K562 (cell line): Measurements from ENCODE around the gene ERVW-1. TPM values are rescaled to one million over a fixed set of nuclear protein-coding genes. Genes with fewer than 3 reads are reported as not detected.

Experiments
- CHD4 ChIP-seq: fragments of 200-600 bp; sonication (generic); IDR thresholded peaks from 3 replicates; pipeline ENCODE4 v1.6.1; 2012; ENCODE audit warnings: low read depth, mild to moderate bottlenecking, mixed read lengths, low read length, inconsistent platforms; ENCODE audit not compliant: insufficient read depth, insufficient replicate concordance, poor library complexity, severe bottlenecking
- DIDO1 ChIP-seq: fragments of 450-650 bp; IDR thresholded peaks from 2 replicates; pipeline ENCODE4 v1.6.1; 2016; ENCODE audit warnings: low read depth, missing biosample characterization, missing genetic modification characterization
- FOXA3 ChIP-seq, 2 experiments: fragments of 450-650 bp in 1 of 2; sonication (generic) in 1 of 2; formaldehyde crosslinking; IDR thresholded peaks in 1 of 2; conservative IDR thresholded peaks in 1 of 2; 2 replicates each; pipeline versions ENCODE4 v1.4.0 to v1.8.0; 2020 to 2022; ENCODE audit warnings: mild to moderate bottlenecking in 2 of 2, missing genetic modification reagents in 1 of 2
- FOXJ2 ChIP-seq: fragments of 200-800 bp; sonication (Bioruptor generic); IDR thresholded peaks from 2 replicates; pipeline ENCODE4 v1.6.1; 2016; ENCODE audit warnings: missing genetic modification characterization, missing compliant biosample characterization
- HDAC6 ChIP-seq: IDR thresholded peaks from 2 replicates; pipeline ENCODE4 v1.6.1; 2012; ENCODE audit warnings: low read depth, mild to moderate bottlenecking, control low read depth, inconsistent platforms, low read length, moderate library complexity
- HOXB6 ChIP-seq: fragments of 250-450 bp; sonication (Bioruptor Pico); IDR thresholded peaks from 2 replicates; pipeline ENCODE4 v1.5.1; 2022; ENCODE audit warnings: mild to moderate bottlenecking, borderline replicate concordance
- MYC ChIP-seq, 2 experiments: fragments of 250-450 bp in 1 of 2; sonication (Bioruptor Pico) in 1 of 2; IDR thresholded peaks; 2 replicates each; pipeline versions ENCODE4 v1.5.1 to v1.6.1; 2012 to 2021; ENCODE audit warnings: low read depth in 2 of 2, borderline replicate concordance in 1 of 2, improper control_type of control experiment in 1 of 2, low read length in 1 of 2, mild to moderate bottlenecking in 1 of 2, moderate library complexity in 1 of 2
- NR3C1 ChIP-seq: sonication (generic); formaldehyde crosslinking; IDR thresholded peaks from 2 replicates; pipeline ENCODE4 v1.8.1; 2022; ENCODE audit warnings: missing genetic modification reagents
- POLR2H ChIP-seq: IDR thresholded peaks from 2 replicates; pipeline ENCODE4 v1.6.1; 2016; ENCODE audit warnings: missing genetic modification characterization, low read depth, mild to moderate bottlenecking, control low read depth, missing compliant biosample characterization, moderate library complexity
- SMAD3 ChIP-seq: fragments of 450-650 bp; formaldehyde crosslinking; conservative IDR thresholded peaks from 2 replicates; pipeline ENCODE4 v1.4.0; 2020; ENCODE audit warnings: mild to moderate bottlenecking
- SP2 ChIP-seq: IDR thresholded peaks from 2 replicates; pipeline ENCODE4 v1.6.1; 2011; ENCODE audit warnings: mild to moderate bottlenecking, low read depth, low read length, moderate library complexity; ENCODE audit not compliant: poor library complexity, severe bottlenecking; ENCODE audit errors: extremely low read depth
- TFAM ChIP-seq: fragments of 250-450 bp; sonication (Bioruptor Pico); conservative IDR thresholded peaks from 2 replicates; pipeline ENCODE4 v1.5.0; 2021; ENCODE audit warnings: mild to moderate bottlenecking, moderate library complexity
- ZFP36 ChIP-seq: fragments of 150-350 bp; IDR thresholded peaks from 2 replicates; pipeline ENCODE4 v1.6.1; 2018; ENCODE audit warnings: low read length, low read depth; ENCODE audit not compliant: partially characterized antibody
- ZNF551 ChIP-seq: fragments of 250-450 bp; sonication (Bioruptor Pico); IDR thresholded peaks from 2 replicates; pipeline ENCODE4 v1.5.0; 2021; ENCODE audit warnings: mild to moderate bottlenecking, moderate library complexity
- polyA plus RNA-seq, 8 experiments: library from polyadenylated mRNA; depleted of rRNA in 4 of 8; stranded (reverse) in 5 of 8; unstranded in 3 of 8; fragments of >200 nt; fragmentation: Nextera tagmentation in 2 of 8; fragmentation: Illumina TruSeq in 1 of 8; extraction: Ambion mirVana in 2 of 8; extraction: Trizol in 1 of 8; gene quantifications; 2 replicates each; pipeline versions ENCODE4 v1.2.1 to v1.2.3, GENCODE V29; 2011 to 2014; ENCODE audit warnings: inconsistent platforms in 1 of 8, missing spikeins in 1 of 8
- total RNA-seq, 7 experiments: library from RNA; depleted of rRNA in 6 of 7; stranded (reverse); fragments of >200 nt in 6 of 7; fragmentation: Illumina TruSeq in 2 of 7; extraction: Trizol in 2 of 7; gene quantifications; 2 replicates each; pipeline versions ENCODE4 v1.2.1 to v1.2.3, GENCODE V29; 2011 to 2021; ENCODE audit warnings: low replicate concordance in 1 of 7
- TF ChIP-seq, protein P1 (sequence below): sonication (generic); formaldehyde crosslinking; IDR thresholded peaks from 2 replicates; pipeline ENCODE4 v1.8.1; 2023; ENCODE audit warnings: mild to moderate bottlenecking, missing genetic modification reagents
- TF ChIP-seq, protein P2 (sequence below): fragments of 250-450 bp; sonication (Bioruptor Pico); IDR thresholded peaks from 2 replicates; pipeline ENCODE4 v1.5.0; 2021; ENCODE audit warnings: mild to moderate bottlenecking, borderline replicate concordance
- TF ChIP-seq, protein P3 (sequence below): fragments of 250-450 bp; sonication (Bioruptor Pico); IDR thresholded peaks from 2 replicates; pipeline ENCODE4 v1.8.0; 2022; ENCODE audit warnings: inconsistent platforms, mild to moderate bottlenecking, moderate library complexity, borderline replicate concordance

Gene ERVW-1
- total and polyA plus RNA-seq, 9 of the 15 experiments (the other 6 are each of a cell fraction or from before 2014, with no cell fraction given) = not detected

DNA sequence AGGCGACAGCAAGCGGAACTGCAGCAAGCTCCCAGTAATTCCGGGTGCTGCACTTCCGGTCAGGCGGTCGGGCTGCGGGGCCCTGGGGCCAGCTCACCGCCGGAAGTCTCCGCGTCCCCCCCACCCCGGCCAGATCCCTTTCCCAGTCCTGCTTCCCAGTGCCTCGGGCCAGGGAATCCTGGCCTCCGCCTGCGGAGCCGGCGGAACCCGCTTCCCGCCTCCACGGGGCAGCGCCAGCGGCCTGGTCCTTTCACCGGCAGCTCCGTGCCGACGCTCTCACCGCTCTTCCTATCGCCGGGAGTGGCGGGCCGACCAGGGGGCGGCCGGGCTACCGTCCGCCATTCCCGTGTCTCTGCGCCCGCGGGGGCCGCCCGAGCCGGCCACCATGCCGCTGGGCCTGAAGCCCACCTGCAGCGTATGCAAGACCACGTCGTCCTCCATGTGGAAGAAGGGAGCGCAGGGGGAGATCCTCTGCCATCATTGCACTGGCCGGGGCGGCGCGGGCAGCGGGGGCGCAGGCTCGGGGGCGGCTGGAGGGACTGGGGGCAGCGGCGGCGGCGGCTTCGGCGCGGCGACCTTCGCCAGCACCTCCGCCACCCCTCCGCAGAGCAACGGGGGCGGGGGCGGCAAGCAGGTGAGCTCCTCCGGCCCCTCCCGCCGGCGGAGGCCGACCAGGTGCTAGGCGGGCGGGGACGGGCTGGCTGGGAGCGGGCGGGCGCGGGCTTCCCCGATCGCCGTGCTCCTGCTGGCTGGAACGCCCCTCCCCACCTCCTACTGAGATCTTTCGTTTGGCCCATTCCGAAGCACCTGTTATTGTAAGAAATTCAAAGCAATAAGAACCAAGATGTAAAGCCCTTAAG, 30.2 kb downstream of the ERVW-1 start, which contains the start of gene GATAD1 (continued):
- peak; percentile 84 for TF ChIP-seq MYC (IDR thresholded peaks at IDR 0.05; ENCODE audit: low read depth, low read length)
- TF ChIP-seq MYC (CRISPR knock-in tag; IDR thresholded peaks at IDR 0.05; ENCODE audit: borderline replicate concordance, low read depth) = no peak; the same call in 1 of the 2 replicates
- no peak for TF ChIP-seq POLR2H (tag)
- TF ChIP-seq FOXJ2 (tag) = no peak
- TF ChIP-seq ZNF551 (CRISPR knock-in tag) = no peak
- TF ChIP-seq, protein P1, sequence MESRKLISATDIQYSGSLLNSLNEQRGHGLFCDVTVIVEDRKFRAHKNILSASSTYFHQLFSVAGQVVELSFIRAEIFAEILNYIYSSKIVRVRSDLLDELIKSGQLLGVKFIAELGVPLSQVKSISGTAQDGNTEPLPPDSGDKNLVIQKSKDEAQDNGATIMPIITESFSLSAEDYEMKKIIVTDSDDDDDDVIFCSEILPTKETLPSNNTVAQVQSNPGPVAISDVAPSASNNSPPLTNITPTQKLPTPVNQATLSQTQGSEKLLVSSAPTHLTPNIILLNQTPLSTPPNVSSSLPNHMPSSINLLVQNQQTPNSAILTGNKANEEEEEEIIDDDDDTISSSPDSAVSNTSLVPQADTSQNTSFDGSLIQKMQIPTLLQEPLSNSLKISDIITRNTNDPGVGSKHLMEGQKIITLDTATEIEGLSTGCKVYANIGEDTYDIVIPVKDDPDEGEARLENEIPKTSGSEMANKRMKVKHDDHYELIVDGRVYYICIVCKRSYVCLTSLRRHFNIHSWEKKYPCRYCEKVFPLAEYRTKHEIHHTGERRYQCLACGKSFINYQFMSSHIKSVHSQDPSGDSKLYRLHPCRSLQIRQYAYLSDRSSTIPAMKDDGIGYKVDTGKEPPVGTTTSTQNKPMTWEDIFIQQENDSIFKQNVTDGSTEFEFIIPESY = 0 out of 2 replicates have a peak, but pooled peaks have one; percentile 67
- peak; percentile 21; the same call in 1 of the 2 replicates for TF ChIP-seq DIDO1 (tag)
- TF ChIP-seq NR3C1 (CRISPR knock-in tag) = no peak; the same call in 1 of the 2 replicates
- no peak for TF ChIP-seq FOXA3 (CRISPR knock-in tag; conservative IDR thresholded peaks at IDR 0.05 in 1 of 2, IDR thresholded peaks at IDR 0.05 in 1 of 2)
- no peak for TF ChIP-seq ZFP36
- peak; percentile 30 for TF ChIP-seq CHD4
- no peak for TF ChIP-seq SMAD3 (CRISPR knock-in tag)
- TF ChIP-seq, protein P2, sequence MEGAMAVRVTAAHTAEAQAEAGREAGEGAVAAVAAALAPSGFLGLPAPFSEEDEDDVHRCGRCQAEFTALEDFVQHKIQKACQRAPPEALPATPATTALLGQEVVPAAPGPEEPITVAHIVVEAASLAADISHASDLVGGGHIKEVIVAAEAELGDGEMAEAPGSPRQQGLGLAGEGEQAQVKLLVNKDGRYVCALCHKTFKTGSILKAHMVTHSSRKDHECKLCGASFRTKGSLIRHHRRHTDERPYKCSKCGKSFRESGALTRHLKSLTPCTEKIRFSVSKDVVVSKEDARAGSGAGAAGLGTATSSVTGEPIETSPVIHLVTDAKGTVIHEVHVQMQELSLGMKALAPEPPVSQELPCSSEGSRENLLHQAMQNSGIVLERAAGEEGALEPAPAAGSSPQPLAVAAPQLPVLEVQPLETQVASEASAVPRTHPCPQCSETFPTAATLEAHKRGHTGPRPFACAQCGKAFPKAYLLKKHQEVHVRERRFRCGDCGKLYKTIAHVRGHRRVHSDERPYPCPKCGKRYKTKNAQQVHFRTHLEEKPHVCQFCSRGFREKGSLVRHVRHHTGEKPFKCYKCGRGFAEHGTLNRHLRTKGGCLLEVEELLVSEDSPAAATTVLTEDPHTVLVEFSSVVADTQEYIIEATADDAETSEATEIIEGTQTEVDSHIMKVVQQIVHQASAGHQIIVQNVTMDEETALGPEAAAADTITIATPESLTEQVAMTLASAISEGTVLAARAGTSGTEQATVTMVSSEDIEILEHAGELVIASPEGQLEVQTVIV (CRISPR knock-in tag) = peak; percentile 36; the same call in 1 of the 2 replicates
- no peak for TF ChIP-seq HOXB6 (CRISPR knock-in tag)
- TF ChIP-seq, protein P3, sequence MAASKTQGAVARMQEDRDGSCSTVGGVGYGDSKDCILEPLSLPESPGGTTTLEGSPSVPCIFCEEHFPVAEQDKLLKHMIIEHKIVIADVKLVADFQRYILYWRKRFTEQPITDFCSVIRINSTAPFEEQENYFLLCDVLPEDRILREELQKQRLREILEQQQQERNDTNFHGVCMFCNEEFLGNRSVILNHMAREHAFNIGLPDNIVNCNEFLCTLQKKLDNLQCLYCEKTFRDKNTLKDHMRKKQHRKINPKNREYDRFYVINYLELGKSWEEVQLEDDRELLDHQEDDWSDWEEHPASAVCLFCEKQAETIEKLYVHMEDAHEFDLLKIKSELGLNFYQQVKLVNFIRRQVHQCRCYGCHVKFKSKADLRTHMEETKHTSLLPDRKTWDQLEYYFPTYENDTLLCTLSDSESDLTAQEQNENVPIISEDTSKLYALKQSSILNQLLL = no peak
- TF ChIP-seq TFAM = no peak
- TF ChIP-seq SP2 = no peak
- no peak for TF ChIP-seq HDAC6
